B cell (primary cell): Measurements from ENCODE around the gene CCDC91. TPM values are rescaled to one million over a fixed set of nuclear protein-coding genes. Genes with fewer than 3 reads are reported as not detected.

Experiments used
- ATAC-seq: fragments of 200-7000 bp; cut with Tn5 transposase; one replicate; pipeline ENCODE4 v1.10.0; 2021; ENCODE audit warnings: low read depth, mild to moderate bottlenecking, moderate number of reproducible peaks, moderate library complexity
- CTCF ChIA-PET: fragments of 350-600 bp; sonication (Branson Sonifier 250); formaldehyde crosslinking; loops from one replicate; lab custom pipeline; 2021; ENCODE audit warnings: antibody characterized with exemption, inconsistent platforms; lab: Charles Lee
- POLR2A ChIA-PET: fragments of 350-600 bp; sonication (Branson Sonifier 250); formaldehyde crosslinking; loops from one replicate; lab custom pipeline; 2021; ENCODE audit warnings: antibody characterized with exemption; lab: Charles Lee
- DNase-seq: peaks from one replicate; pipeline ENCODE4 v3.0.0; 2013
- H2AFZ ChIP-seq: 2 replicates; pipeline ENCODE4 v1.6.1; 2012; ENCODE audit warnings: mild to moderate bottlenecking, low read depth, low read length; ENCODE audit not compliant: insufficient read depth, poor library complexity, severe bottlenecking
- H3K27ac ChIP-seq, 2 donors: 1 replicate in 1 of 2; 2 replicates in 1 of 2; pipeline ENCODE4 v1.5.1; 2012 to 2013; ENCODE audit warnings: low read length in 2 of 2, mild to moderate bottlenecking in 2 of 2, moderate library complexity in 1 of 2
- H3K27me3 ChIP-seq, 4 experiments: fragments of 200-600 bp in 1 of 4; sonication (generic) in 1 of 4; replicated peaks in 1 of 4; 1 replicate in 2 of 4; 2 replicates in 2 of 4; pipeline versions ENCODE4 v1.6.1 to v1.7.0; 2013 to 2016; ENCODE audit warnings: low read length in 3 of 4, mild to moderate bottlenecking in 2 of 4, mixed read lengths in 1 of 4, moderate library complexity in 1 of 4; ENCODE audit not compliant: insufficient read depth in 4 of 4, control insufficient read depth in 3 of 4; ENCODE audit errors: control extremely low read depth in 1 of 4
- H3K36me3 ChIP-seq, 2 experiments: replicated peaks in 1 of 2; 1 replicate in 1 of 2; 2 replicates in 1 of 2; pipeline versions ENCODE4 v1.6.1 to v1.7.1; 2013; ENCODE audit warnings: low read length in 1 of 2; ENCODE audit not compliant: insufficient read depth in 2 of 2, control insufficient read depth in 1 of 2; ENCODE audit errors: control extremely low read depth in 1 of 2, extremely low read depth in 1 of 2
- H3K4me1 ChIP-seq, 2 donors: fragments of 200-600 bp in 1 of 2; sonication (generic) in 1 of 2; 1 replicate in 1 of 2; 2 replicates in 1 of 2; pipeline versions ENCODE4 v1.5.1 to v1.6.1; 2013 to 2017; ENCODE audit warnings: low read length in 2 of 2; ENCODE audit not compliant: control insufficient read depth in 2 of 2, insufficient read depth in 2 of 2
- H3K4me2 ChIP-seq: replicated peaks from 2 replicates; pipeline ENCODE3; 2012; ENCODE audit warnings: mild to moderate bottlenecking, low read depth, low read length; ENCODE audit not compliant: poor library complexity, severe bottlenecking
- H3K4me3 ChIP-seq, 5 experiments: fragments of 200-600 bp in 1 of 5; sonication (generic) in 1 of 5; 1 replicate in 3 of 5; 2 replicates in 2 of 5; pipeline versions ENCODE4 v1.5.1 to v1.7.0; 2011 to 2016; ENCODE audit warnings: low read length in 4 of 5, mild to moderate bottlenecking in 4 of 5, low read depth in 2 of 5, control low read depth in 1 of 5, moderate library complexity in 1 of 5; ENCODE audit not compliant: insufficient read depth in 1 of 5; ENCODE audit errors: control extremely low read depth in 1 of 5, extremely low read depth in 1 of 5
- H3K79me2 ChIP-seq: fragments of 200-600 bp; sonication (generic); one replicate; pipeline ENCODE4 v1.6.0; 2016; ENCODE audit warnings: low read length; ENCODE audit not compliant: control insufficient read depth, insufficient read depth
- H3K9ac ChIP-seq: fragments of 200-600 bp; sonication (generic); 2 replicates; pipeline ENCODE4 v1.6.1; 2017; ENCODE audit warnings: mild to moderate bottlenecking, low read length, moderate library complexity
- H3K9me3 ChIP-seq, 3 donors: one replicate each; pipeline versions ENCODE4 v1.6.1 to v1.7.1; 2013; ENCODE audit warnings: low read length in 2 of 3; ENCODE audit not compliant: control insufficient read depth in 2 of 3, insufficient read depth in 1 of 3; ENCODE audit errors: control extremely low read depth in 1 of 3
- H4K20me1 ChIP-seq: 2 replicates; pipeline ENCODE4 v1.6.0; 2012; ENCODE audit warnings: mild to moderate bottlenecking, low read length; ENCODE audit not compliant: insufficient read depth, control insufficient read depth, poor library complexity, severe bottlenecking
- H3K27ac Mint-ChIP-seq: one replicate; pipeline ENCODE4 v1.8.0; 2021; ENCODE audit warnings: mixed read lengths
- H3K27me3 Mint-ChIP-seq: one replicate; pipeline ENCODE4 v1.8.0; 2021; ENCODE audit warnings: mixed read lengths
- H3K4me1 Mint-ChIP-seq: one replicate; pipeline ENCODE4 v1.8.0; 2021; ENCODE audit warnings: mixed read lengths
- H3K4me3 Mint-ChIP-seq: one replicate; pipeline ENCODE4 v1.8.0; 2021; ENCODE audit warnings: mixed read lengths
- H3K9me3 Mint-ChIP-seq: one replicate; pipeline ENCODE4 v1.8.0; 2022; ENCODE audit warnings: mixed read lengths; ENCODE audit not compliant: insufficient read depth
- CTCF ChIP-seq: fragments of 200-600 bp; IDR thresholded peaks from one replicate; pipeline ENCODE4 v1.8.0; 2022; ENCODE audit warnings: antibody characterized with exemption, mild to moderate bottlenecking
- EZH2 ChIP-seq: IDR thresholded peaks from 2 replicates; pipeline ENCODE4 v1.6.1; 2012; ENCODE audit warnings: borderline replicate concordance, low read depth, mild to moderate bottlenecking, moderate library complexity, low read length; ENCODE audit not compliant: insufficient read depth, poor library complexity, severe bottlenecking
- WGBS: methylation state at CpG from one replicate; pipeline ENCODE4 v1.1.5; 2013; ENCODE audit warnings: missing lambda C conversion rate; ENCODE audit not compliant: insufficient coverage; 5-methylcytosine and 5-hydroxymethylcytosine counted together
- intact Hi-C: fragments of 100-400 bp; cut with micrococcal nuclease; formaldehyde crosslinking; loops from one replicate; pipeline ENCODE4 v1.10.0; 2022
- polyA plus RNA-seq: library from polyadenylated mRNA; depleted of rRNA; stranded (reverse); fragments of >200 nt; gene quantifications from 2 replicates; pipeline ENCODE4 v1.2.3, GENCODE V29; 2012
- total RNA-seq, 2 donors: library from RNA; stranded (reverse); fragments of 120-200 nt in 1 of 2; gene quantifications; 1 replicate in 1 of 2; 2 replicates in 1 of 2; pipeline versions ENCODE4 v1.2.3 to v1.2.4, GENCODE V29; 2013 to 2022

CCDC91 gene
- total and polyA plus RNA-seq, 2 donors (not counting 1 experiment from before 2014, with no cell fraction given), result 10.9 to 64.8 TPM

GRCh38 chr12:28459481-28459880, 269.2 kb downstream of the CCDC91 start:
- H3K9me3 Mint-ChIP-seq, result no peaks in the 10 kb centered on the region
- no peaks in the 10 kb centered on the region for H3K27me3 ChIP-seq
- DNase-seq, result no peak
- H3K36me3 ChIP-seq, result peaks cover 3 to 21% of the 10 kb centered on the region in 2 experiments
- no peaks in the 10 kb centered on the region for H4K20me1 ChIP-seq
- no peak overlapping the region for H2AFZ ChIP-seq
- no peak overlapping the region for H3K27ac ChIP-seq
- TF ChIP-seq EZH2, result no peak
- TF ChIP-seq CTCF, result no peak
- intact Hi-C loops, result no loop called here
- H3K4me1 ChIP-seq, result peaks cover 0 to 4% of the 10 kb centered on the region in 2 donors
- POLR2A ChIA-PET, result no interaction called here
- no peaks in the 10 kb centered on the region for H3K27me3 Mint-ChIP-seq
- no peaks in the 10 kb centered on the region for H3K79me2 ChIP-seq
- no peak overlapping the region for H3K4me3 ChIP-seq
- no peak for ATAC-seq
- H3K9me3 ChIP-seq, result peaks cover 0 to 3% (median 0%) of the 10 kb centered on the region in 3 donors
- no peak overlapping the region for H3K27ac Mint-ChIP-seq
- no CpG with 5 or more reads among the region's 3 CpGs for WGBS
- no peak overlapping the region for H3K4me3 Mint-ChIP-seq
- H3K4me2 ChIP-seq, result no peak overlapping the region
- no peak overlapping the region for H3K9ac ChIP-seq
- peaks cover 13% of the 10 kb centered on the region for H3K4me1 Mint-ChIP-seq
- CTCF ChIA-PET, result no interaction called here

DNA sequence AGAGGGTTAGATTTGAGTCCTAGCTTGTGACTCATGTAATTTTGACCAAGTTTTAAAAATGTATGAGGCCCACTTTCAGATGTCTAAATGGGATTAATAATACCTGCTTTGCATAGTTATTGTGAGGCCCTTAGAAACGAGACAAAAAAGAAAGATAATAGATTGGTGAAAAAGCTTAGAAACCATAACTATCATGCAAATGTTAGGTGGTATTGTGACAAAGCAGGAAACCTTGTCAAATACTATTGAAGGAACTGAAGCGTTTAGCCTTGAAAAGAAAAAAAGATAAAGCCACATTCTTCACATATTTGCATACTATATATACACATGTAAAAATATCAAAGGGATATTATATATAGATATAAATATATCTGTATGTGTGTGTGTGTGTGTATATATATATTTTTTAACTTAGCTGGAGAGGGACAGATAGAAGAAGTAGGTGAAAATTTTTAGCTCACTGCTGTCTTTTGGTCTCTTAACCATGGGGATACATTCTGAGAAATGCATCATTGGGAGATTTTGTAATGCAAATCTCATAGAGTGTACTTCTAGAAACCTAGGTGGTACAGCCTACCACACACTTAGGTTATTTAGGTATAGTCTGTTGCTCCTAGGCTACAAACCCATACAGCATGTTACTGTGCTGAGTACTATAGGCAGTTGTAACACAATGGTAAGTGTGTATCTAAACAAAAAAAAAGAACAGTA, 270.3 kb downstream of the CCDC91 start:
- Mint-ChIP-seq H3K4me3 (no peak overlapping the region), H3K27me3 (no peaks in the 10 kb centered on the region), H3K27ac (no peak overlapping the region), H3K9me3 (no peaks in the 10 kb centered on the region), H3K4me1 (peaks cover 13% of the 10 kb centered on the region)
- DNase-seq (no peak), ATAC-seq (no peak)
- Histone ChIP-seq H3K79me2 (no peaks in the 10 kb centered on the region), H3K36me3 (peaks cover 3 to 25% of the 10 kb centered on the region in 2 experiments), H3K4me1 (peaks cover 0 to 4% of the 10 kb centered on the region in 2 donors), H3K4me3 (no peak overlapping the region), H3K9ac (no peak overlapping the region), H3K27me3 (no peaks in the 10 kb centered on the region), H2AFZ (no peak overlapping the region), H4K20me1 (no peaks in the 10 kb centered on the region), H3K27ac (no peak overlapping the region), H3K4me2 (no peak overlapping the region), H3K9me3 (peaks cover 0 to 3% (median 0%) of the 10 kb centered on the region in 3 donors)
- no peak for TF ChIP-seq EZH2
- no peak for TF ChIP-seq CTCF
- no CpG with 5 or more reads among the region's 2 CpGs for WGBS
- POLR2A ChIA-PET, result no interaction called here
- CTCF ChIA-PET, result no interaction called here
- intact Hi-C loops, result no loop called here
